Fibroblast of lung (primary cell): ENCODE measurements around the gene SYTL3. TPM values are rescaled to one million over a fixed set of nuclear protein-coding genes. Genes with fewer than 3 reads are reported as not detected.

ENCODE experiments used
- DNase-seq, 2 donors: peaks; one replicate each; pipeline versions ENCODE4 v3.0.0 to v3.0.0-alpha.2; 2010; ENCODE audit warnings: low read depth in 2 of 2
- H2AFZ ChIP-seq: 2 replicates; pipeline ENCODE4 v1.5.1; 2012; ENCODE audit warnings: low read length, control low read depth, inconsistent platforms
- H3K27ac ChIP-seq: 2 replicates; pipeline ENCODE4 v1.5.1; 2011; ENCODE audit warnings: low read length, control low read depth; ENCODE audit not compliant: insufficient read depth
- H3K27me3 ChIP-seq: 2 replicates; pipeline ENCODE4 v1.5.1; 2011; ENCODE audit warnings: mild to moderate bottlenecking, low read length; ENCODE audit not compliant: control insufficient read depth, insufficient read depth
- H3K36me3 ChIP-seq: 2 replicates; pipeline ENCODE4 v1.5.1; 2011; ENCODE audit warnings: low read length; ENCODE audit not compliant: control insufficient read depth, insufficient read depth
- H3K4me1 ChIP-seq: 2 replicates; pipeline ENCODE4 v1.5.1; 2011; ENCODE audit warnings: low read length; ENCODE audit not compliant: control insufficient read depth, insufficient read depth; ENCODE audit errors: extremely low read depth
- H3K4me2 ChIP-seq: 2 replicates; pipeline ENCODE4 v1.5.1; 2011; ENCODE audit warnings: low read length, control low read depth; ENCODE audit not compliant: insufficient read depth; ENCODE audit errors: extremely low read depth
- H3K4me3 ChIP-seq, 4 experiments: fragments of 200-600 bp in 1 of 4; sonication (generic) in 1 of 4; replicated peaks in 1 of 4; 2 replicates each; pipeline ENCODE4 v1.5.1; 2011 to 2016; ENCODE audit warnings: low read length in 4 of 4, low read depth in 3 of 4, mild to moderate bottlenecking in 3 of 4, control low read depth in 2 of 4, inconsistent platforms in 1 of 4, mixed read lengths in 1 of 4; ENCODE audit not compliant: insufficient read depth in 1 of 4; ENCODE audit errors: control extremely low read depth in 1 of 4
- H3K79me2 ChIP-seq: 2 replicates; pipeline ENCODE4 v1.5.1; 2012; ENCODE audit warnings: mild to moderate bottlenecking, low read length, inconsistent platforms; ENCODE audit not compliant: control insufficient read depth, insufficient read depth
- H3K9ac ChIP-seq: 2 replicates; pipeline ENCODE4 v1.5.1; 2011; ENCODE audit warnings: mild to moderate bottlenecking, low read length, control low read depth; ENCODE audit not compliant: insufficient read depth
- H3K9me3 ChIP-seq: 2 replicates; pipeline ENCODE4 v1.5.1; 2012; ENCODE audit warnings: low read depth, low read length; ENCODE audit not compliant: control insufficient read depth, insufficient read depth
- H4K20me1 ChIP-seq: 2 replicates; pipeline ENCODE4 v1.5.1; 2011; ENCODE audit warnings: low read length; ENCODE audit not compliant: control insufficient read depth, insufficient read depth; ENCODE audit errors: extremely low read depth
- CTCF ChIP-seq, 2 donors: IDR thresholded peaks in 1 of 2; conservative IDR thresholded peaks in 1 of 2; 1 replicate in 1 of 2; 2 replicates in 1 of 2; pipeline ENCODE4 v1.5.1; 2011 to 2012; ENCODE audit warnings: low read length in 2 of 2, control low read depth in 1 of 2, inconsistent platforms in 1 of 2, low read depth in 1 of 2, mild to moderate bottlenecking in 1 of 2
- EZH2 ChIP-seq: IDR thresholded peaks from 2 replicates; pipeline ENCODE4 v1.5.1; 2012; ENCODE audit warnings: low read length, control low read depth, mild to moderate bottlenecking; ENCODE audit errors: missing control alignments
- polyA plus RNA-seq, 2 donors: library from polyadenylated mRNA; depleted of rRNA in 1 of 2; stranded (reverse) in 1 of 2; unstranded in 1 of 2; fragments of >200 nt; gene quantifications; 2 replicates each; pipeline ENCODE4 v1.2.1, GENCODE V29; 2011 to 2012; ENCODE audit warnings: missing spikeins in 1 of 2
- total RNA-seq: library from RNA; depleted of rRNA; stranded (reverse); fragments of >200 nt; gene quantifications from 2 replicates; pipeline ENCODE4 v1.2.1, GENCODE V29; 2014

The SYTL3 gene
- total and polyA plus RNA-seq, 2 donors (not counting 1 experiment from before 2014, with no cell fraction given): 0.76 to 4.6 TPM

- no peaks in the 10 kb centered on the region for H3K79me2 ChIP-seq
- H3K4me2 ChIP-seq: no peak overlapping the region
- H3K36me3 ChIP-seq: no peaks in the 10 kb centered on the region
- H3K27ac ChIP-seq: no peak overlapping the region
- no peaks in the 10 kb centered on the region for H3K27me3 ChIP-seq
- H3K4me1 ChIP-seq: no peaks in the 10 kb centered on the region
- no peaks in the 10 kb centered on the region for H3K9me3 ChIP-seq
- H2AFZ ChIP-seq: no peak overlapping the region
- H3K9ac ChIP-seq: no peak overlapping the region
- TF ChIP-seq EZH2 (no peak), CTCF (conservative IDR thresholded peaks at IDR 0.05 in 1 of 2, IDR thresholded peaks at IDR 0.05 in 1 of 2; ENCODE audit: low read depth in 1 of 2, low read length in 2 of 2) (no peak)
- DNase-seq: no peak
- H4K20me1 ChIP-seq: no peaks in the 10 kb centered on the region
- no peak overlapping the region for H3K4me3 ChIP-seq
Measured at GRCh38 chr6:158753811-158754210, 104.0 kb downstream of the SYTL3 start.

- H4K20me1 ChIP-seq: no peaks in the 10 kb centered on the region
- H3K4me3 ChIP-seq: no peak overlapping the region
- H3K79me2 ChIP-seq: no peaks in the 10 kb centered on the region
- H3K4me1 ChIP-seq: no peaks in the 10 kb centered on the region
- TF ChIP-seq CTCF (conservative IDR thresholded peaks at IDR 0.05 in 1 of 2, IDR thresholded peaks at IDR 0.05 in 1 of 2; ENCODE audit: low read depth in 1 of 2, low read length in 2 of 2): no peak
- TF ChIP-seq EZH2: no peak
- no peak overlapping the region for H3K27ac ChIP-seq
- no peak overlapping the region for H2AFZ ChIP-seq
- no peaks in the 10 kb centered on the region for H3K36me3 ChIP-seq
- H3K4me2 ChIP-seq: no peak overlapping the region
- no peaks in the 10 kb centered on the region for H3K27me3 ChIP-seq
- H3K9me3 ChIP-seq: no peaks in the 10 kb centered on the region
- DNase-seq: no peak
- H3K9ac ChIP-seq: no peak overlapping the region
Measured at GRCh38 chr6:158754738-158755137, 104.9 kb downstream of the SYTL3 start.

GRCh38 chr6:158755636-158756035 lies 105.8 kb downstream of the SYTL3 start:
- TF ChIP-seq CTCF (conservative IDR thresholded peaks at IDR 0.05 in 1 of 2, IDR thresholded peaks at IDR 0.05 in 1 of 2; ENCODE audit: low read depth in 1 of 2, low read length in 2 of 2): no peak
- TF ChIP-seq EZH2: no peak
- no peaks in the 10 kb centered on the region for H3K79me2 ChIP-seq
- DNase-seq: no peak
- H3K27me3 ChIP-seq: no peaks in the 10 kb centered on the region
- H3K4me3 ChIP-seq: no peak overlapping the region
- no peak overlapping the region for H2AFZ ChIP-seq
- no peak overlapping the region for H3K4me2 ChIP-seq
- no peaks in the 10 kb centered on the region for H3K4me1 ChIP-seq
- no peak overlapping the region for H3K9ac ChIP-seq
- H3K27ac ChIP-seq: no peak overlapping the region
- H4K20me1 ChIP-seq: no peaks in the 10 kb centered on the region
- no peaks in the 10 kb centered on the region for H3K9me3 ChIP-seq
- no peaks in the 10 kb centered on the region for H3K36me3 ChIP-seq
